Neural cell (in vitro differentiated cells): ENCODE measurements around the gene ITPR2. TPM values are rescaled to one million over a fixed set of nuclear protein-coding genes. Genes with fewer than 3 reads are reported as not detected.

Experiments
- H2AFZ ChIP-seq: fragments of 200-600, 300-800 bp; sonication (generic), shearing (Covaris generic); 2 replicates; pipeline ENCODE4 v1.6.0; 2014; ENCODE audit warnings: low read depth, mild to moderate bottlenecking, antibody characterized with exemption, low read length, moderate library complexity
- H3F3A ChIP-seq: fragments of 200-600 bp; shearing (Covaris generic); 2 replicates; pipeline ENCODE4 v1.6.1; 2016; ENCODE audit warnings: mild to moderate bottlenecking, moderate library complexity, mixed read lengths, antibody characterized with exemption, low read length; ENCODE audit not compliant: insufficient read depth, poor library complexity, severe bottlenecking
- H3K27ac ChIP-seq: fragments of 200-600, 300-800 bp; sonication (generic), shearing (Covaris generic); 2 replicates; pipeline ENCODE4 v1.5.1; 2014; ENCODE audit warnings: mild to moderate bottlenecking, low read length, moderate library complexity
- H3K27me3 ChIP-seq: fragments of 300-800, 200-600 bp; sonication (generic), shearing (Covaris generic); 2 replicates; pipeline ENCODE4 v1.6.0; 2014; ENCODE audit warnings: mild to moderate bottlenecking, low read depth, low read length, moderate library complexity; ENCODE audit not compliant: insufficient read depth
- H3K36me3 ChIP-seq: fragments of 300-800, 200-600 bp; sonication (generic), shearing (Covaris generic); 2 replicates; pipeline ENCODE4 v1.5.1; 2014; ENCODE audit warnings: mild to moderate bottlenecking, antibody characterized with exemption, low read length, moderate library complexity; ENCODE audit not compliant: insufficient read depth
- H3K4me2 ChIP-seq: fragments of 300-800, 200-600 bp; sonication (generic), shearing (Covaris generic); 2 replicates; pipeline ENCODE4 v1.6.0; 2014; ENCODE audit warnings: mild to moderate bottlenecking, low read length
- H3K4me3 ChIP-seq: fragments of 300-800, 200-600 bp; sonication (generic), shearing (Covaris generic); 2 replicates; pipeline ENCODE4 v1.5.1; 2014; ENCODE audit warnings: mild to moderate bottlenecking, low read length, moderate library complexity
- H3K79me2 ChIP-seq: fragments of 200-600 bp; shearing (Covaris generic); replicated peaks from 2 replicates; pipeline ENCODE4 v1.6.0; 2014; ENCODE audit warnings: mild to moderate bottlenecking, low read length, moderate library complexity; ENCODE audit not compliant: insufficient read depth
- H3K9ac ChIP-seq: fragments of 300-800, 200-600 bp; sonication (generic), shearing (Covaris generic); 2 replicates; pipeline ENCODE4 v1.6.1; 2016; ENCODE audit warnings: mild to moderate bottlenecking, low read length, mixed read lengths
- H3K9me2 ChIP-seq: fragments of 200-600 bp; shearing (Covaris generic); 2 replicates; pipeline ENCODE4 v1.6.1; 2016; ENCODE audit warnings: mild to moderate bottlenecking, low read length, mixed read lengths; ENCODE audit not compliant: insufficient read depth
- H3K9me3 ChIP-seq: fragments of 200-600, 300-800 bp; sonication (generic), shearing (Covaris generic); 2 replicates; pipeline ENCODE4 v1.6.1; 2016; ENCODE audit warnings: mild to moderate bottlenecking, mixed run types, low read length, moderate library complexity, mixed read lengths
- H4K20me1 ChIP-seq: fragments of 200-600 bp; shearing (Covaris generic); 2 replicates; pipeline ENCODE4 v1.6.1; 2016; ENCODE audit warnings: mild to moderate bottlenecking, mixed run types; ENCODE audit not compliant: insufficient read depth
- EP300 ChIP-seq: fragments of 450-650 bp; conservative IDR thresholded peaks from 2 replicates; pipeline ENCODE4 v1.6.1; 2014; ENCODE audit warnings: antibody characterized with exemption, mild to moderate bottlenecking, moderate library complexity; ENCODE audit not compliant: poor library complexity, severe bottlenecking
- EZH2 ChIP-seq: fragments of 200-600, 300-800 bp; shearing (Covaris generic), sonication (generic); IDR thresholded peaks from 2 replicates; pipeline ENCODE4 v1.6.1; 2014; ENCODE audit warnings: antibody characterized with exemption, low read length, borderline replicate concordance, mild to moderate bottlenecking; ENCODE audit not compliant: insufficient read depth, poor library complexity, severe bottlenecking
- MXI1 ChIP-seq: fragments of 450-650 bp; conservative IDR thresholded peaks from 2 replicates; pipeline ENCODE4 v1.6.1; 2014; ENCODE audit warnings: antibody characterized with exemption, mild to moderate bottlenecking; ENCODE audit not compliant: poor library complexity, severe bottlenecking
- POLR2AphosphoS5 ChIP-seq: IDR thresholded peaks from 2 replicates; pipeline ENCODE4 v1.6.1; 2012
- RAD21 ChIP-seq: fragments of 450-650 bp; conservative IDR thresholded peaks from 2 replicates; pipeline ENCODE4 v1.6.1; 2014; ENCODE audit warnings: antibody characterized with exemption, mild to moderate bottlenecking, moderate library complexity
- SMC3 ChIP-seq: fragments of 450-650 bp; conservative IDR thresholded peaks from 2 replicates; pipeline ENCODE4 v1.6.1; 2014; ENCODE audit warnings: antibody characterized with exemption, mild to moderate bottlenecking, moderate library complexity; ENCODE audit not compliant: poor library complexity
- TAF1 ChIP-seq: IDR thresholded peaks from 2 replicates; pipeline ENCODE4 v1.6.1; 2012; ENCODE audit warnings: low read depth
- polyA plus RNA-seq: library from polyadenylated mRNA; depleted of rRNA; stranded (reverse); fragments of >200 nt; gene quantifications from 2 replicates; pipeline ENCODE4 v1.2.3, GENCODE V29; 2014
- TF ChIP-seq, protein P1 (sequence below): fragments of 450-650 bp; IDR thresholded peaks from 2 replicates; pipeline ENCODE4 v1.5.1; 2014; ENCODE audit warnings: antibody characterized with exemption, mild to moderate bottlenecking, moderate library complexity; ENCODE audit not compliant: poor library complexity, severe bottlenecking
- TF ChIP-seq, protein P2 (sequence below): IDR thresholded peaks from 2 replicates; pipeline ENCODE4 v1.6.1; 2012; ENCODE audit warnings: borderline replicate concordance

The ITPR2 gene
- polyA plus RNA-seq, 1 donor from 2014 or later, result 2.0 TPM

DNA sequence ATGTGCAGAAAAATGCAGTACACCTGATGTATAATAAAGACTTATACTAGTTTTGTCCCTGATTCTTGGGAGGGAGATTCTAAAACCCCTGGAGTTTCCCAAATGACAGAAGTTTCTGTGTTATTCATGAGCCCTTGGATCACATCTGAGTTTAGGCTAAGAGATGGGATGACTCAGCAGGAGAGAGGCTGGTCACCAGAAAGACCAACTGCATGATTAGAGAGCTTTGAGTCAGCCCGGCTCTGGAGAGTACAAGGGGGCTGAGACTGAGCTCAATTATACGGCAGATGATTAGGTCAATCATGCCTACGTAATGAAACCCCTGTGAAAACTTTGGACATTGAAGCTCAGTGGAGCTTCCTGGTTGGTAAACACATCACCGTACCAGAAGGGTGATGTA, 463.4 kb downstream of the ITPR2 start:
- Histone ChIP-seq H4K20me1 (no peaks in the 10 kb centered on the region), H3K27ac (no peak overlapping the region), H3K9me2 (no peaks in the 10 kb centered on the region), H3K9me3 (no peaks in the 10 kb centered on the region), H3K36me3 (no peaks in the 10 kb centered on the region), H3K9ac (no peak overlapping the region), H3K4me3 (no peak overlapping the region), H3K27me3 (no peaks in the 10 kb centered on the region), H2AFZ (no peak overlapping the region), H3F3A (no peaks in the 10 kb centered on the region), H3K4me2 (no peak overlapping the region), H3K79me2 (no peaks in the 10 kb centered on the region)
- no peak for TF ChIP-seq RAD21
- no peak for TF ChIP-seq MXI1
- no peak for TF ChIP-seq SMC3
- no peak for TF ChIP-seq EP300
- no peak for TF ChIP-seq POLR2AphosphoS5
- TF ChIP-seq, protein P1, sequence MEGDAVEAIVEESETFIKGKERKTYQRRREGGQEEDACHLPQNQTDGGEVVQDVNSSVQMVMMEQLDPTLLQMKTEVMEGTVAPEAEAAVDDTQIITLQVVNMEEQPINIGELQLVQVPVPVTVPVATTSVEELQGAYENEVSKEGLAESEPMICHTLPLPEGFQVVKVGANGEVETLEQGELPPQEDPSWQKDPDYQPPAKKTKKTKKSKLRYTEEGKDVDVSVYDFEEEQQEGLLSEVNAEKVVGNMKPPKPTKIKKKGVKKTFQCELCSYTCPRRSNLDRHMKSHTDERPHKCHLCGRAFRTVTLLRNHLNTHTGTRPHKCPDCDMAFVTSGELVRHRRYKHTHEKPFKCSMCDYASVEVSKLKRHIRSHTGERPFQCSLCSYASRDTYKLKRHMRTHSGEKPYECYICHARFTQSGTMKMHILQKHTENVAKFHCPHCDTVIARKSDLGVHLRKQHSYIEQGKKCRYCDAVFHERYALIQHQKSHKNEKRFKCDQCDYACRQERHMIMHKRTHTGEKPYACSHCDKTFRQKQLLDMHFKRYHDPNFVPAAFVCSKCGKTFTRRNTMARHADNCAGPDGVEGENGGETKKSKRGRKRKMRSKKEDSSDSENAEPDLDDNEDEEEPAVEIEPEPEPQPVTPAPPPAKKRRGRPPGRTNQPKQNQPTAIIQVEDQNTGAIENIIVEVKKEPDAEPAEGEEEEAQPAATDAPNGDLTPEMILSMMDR, result no peak
- TF ChIP-seq, protein P2, sequence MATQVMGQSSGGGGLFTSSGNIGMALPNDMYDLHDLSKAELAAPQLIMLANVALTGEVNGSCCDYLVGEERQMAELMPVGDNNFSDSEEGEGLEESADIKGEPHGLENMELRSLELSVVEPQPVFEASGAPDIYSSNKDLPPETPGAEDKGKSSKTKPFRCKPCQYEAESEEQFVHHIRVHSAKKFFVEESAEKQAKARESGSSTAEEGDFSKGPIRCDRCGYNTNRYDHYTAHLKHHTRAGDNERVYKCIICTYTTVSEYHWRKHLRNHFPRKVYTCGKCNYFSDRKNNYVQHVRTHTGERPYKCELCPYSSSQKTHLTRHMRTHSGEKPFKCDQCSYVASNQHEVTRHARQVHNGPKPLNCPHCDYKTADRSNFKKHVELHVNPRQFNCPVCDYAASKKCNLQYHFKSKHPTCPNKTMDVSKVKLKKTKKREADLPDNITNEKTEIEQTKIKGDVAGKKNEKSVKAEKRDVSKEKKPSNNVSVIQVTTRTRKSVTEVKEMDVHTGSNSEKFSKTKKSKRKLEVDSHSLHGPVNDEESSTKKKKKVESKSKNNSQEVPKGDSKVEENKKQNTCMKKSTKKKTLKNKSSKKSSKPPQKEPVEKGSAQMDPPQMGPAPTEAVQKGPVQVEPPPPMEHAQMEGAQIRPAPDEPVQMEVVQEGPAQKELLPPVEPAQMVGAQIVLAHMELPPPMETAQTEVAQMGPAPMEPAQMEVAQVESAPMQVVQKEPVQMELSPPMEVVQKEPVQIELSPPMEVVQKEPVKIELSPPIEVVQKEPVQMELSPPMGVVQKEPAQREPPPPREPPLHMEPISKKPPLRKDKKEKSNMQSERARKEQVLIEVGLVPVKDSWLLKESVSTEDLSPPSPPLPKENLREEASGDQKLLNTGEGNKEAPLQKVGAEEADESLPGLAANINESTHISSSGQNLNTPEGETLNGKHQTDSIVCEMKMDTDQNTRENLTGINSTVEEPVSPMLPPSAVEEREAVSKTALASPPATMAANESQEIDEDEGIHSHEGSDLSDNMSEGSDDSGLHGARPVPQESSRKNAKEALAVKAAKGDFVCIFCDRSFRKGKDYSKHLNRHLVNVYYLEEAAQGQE, result no peak
- TF ChIP-seq TAF1, result no peak
- no peak for TF ChIP-seq EZH2

DNA sequence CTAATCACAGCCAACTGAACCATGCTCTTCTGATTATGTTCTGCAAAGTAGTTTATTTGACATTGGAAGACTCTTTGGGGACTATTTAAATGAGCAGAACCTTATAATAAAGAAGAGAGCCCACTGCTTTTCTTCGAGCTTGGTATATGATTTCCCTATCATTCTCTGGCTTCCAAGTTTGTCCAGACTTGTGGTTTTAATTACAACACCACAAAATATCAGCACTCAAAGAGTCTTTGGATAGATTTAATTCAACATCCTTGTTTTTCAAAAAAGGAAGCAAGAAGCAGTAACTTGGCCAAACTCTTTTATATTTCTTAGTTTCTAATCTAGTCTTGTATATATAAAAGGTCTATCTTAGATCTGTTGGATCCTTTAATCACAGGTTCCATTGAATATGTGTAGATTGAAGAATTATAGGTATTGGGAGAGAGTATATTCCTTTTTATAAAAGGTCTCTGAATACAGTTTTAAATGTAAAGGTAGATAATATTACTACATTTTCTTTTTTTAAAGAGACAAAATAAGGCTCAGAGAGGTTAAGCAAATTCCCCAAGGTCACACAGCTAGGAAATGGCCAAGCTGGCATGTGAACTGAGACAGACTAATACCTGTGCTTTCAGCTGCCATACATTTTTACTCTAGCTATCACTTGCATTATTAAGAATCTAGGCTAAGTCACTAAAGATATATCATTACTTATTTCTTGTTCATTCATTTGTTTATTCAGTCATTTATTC, 464.8 kb downstream of the ITPR2 start:
- Histone ChIP-seq H3F3A (no peaks in the 10 kb centered on the region), H3K27me3 (no peaks in the 10 kb centered on the region), H3K9ac (no peak overlapping the region), H3K4me2 (no peak overlapping the region), H4K20me1 (no peaks in the 10 kb centered on the region), H3K9me2 (no peaks in the 10 kb centered on the region), H3K27ac (no peak overlapping the region), H3K9me3 (no peaks in the 10 kb centered on the region), H3K79me2 (no peaks in the 10 kb centered on the region), H2AFZ (no peak overlapping the region), H3K36me3 (no peaks in the 10 kb centered on the region), H3K4me3 (no peak overlapping the region)
- TF ChIP-seq SMC3, result no peak
- TF ChIP-seq, protein P2, result no peak
- no peak for TF ChIP-seq POLR2AphosphoS5
- no peak for TF ChIP-seq EZH2
- TF ChIP-seq, protein P1, result no peak
- TF ChIP-seq TAF1, result no peak
- no peak for TF ChIP-seq RAD21
- no peak for TF ChIP-seq EP300
- TF ChIP-seq MXI1, result no peak
